Right lobe of liver (tissue), 4 donors: ENCODE results near the gene SFSWAP.

ENCODE experiments used
- POLR2A ChIP-seq: fragments of 450-650 bp; IDR thresholded peaks from one replicate; pipeline ENCODE4 v1.6.1; 2017; ENCODE audit warnings: antibody characterized with exemption, mild to moderate bottlenecking
- TF ChIP-seq, protein P1 (sequence below), 4 donors: fragments of 200-600 bp in 3 of 4; fragments of 450-650 bp in 1 of 4; IDR thresholded peaks; one replicate each; pipeline versions ENCODE4 v1.5.1 to v1.8.0; 2016 to 2022; ENCODE audit warnings: antibody characterized with exemption in 4 of 4, mild to moderate bottlenecking in 2 of 4
- donor health status: DM: no; HTN: no; CAD: no.
- donor health status: DM: no; HTN: no; CAD: no.
- donor health status: DM: no; HTN: yes; CAD: no.

DNA sequence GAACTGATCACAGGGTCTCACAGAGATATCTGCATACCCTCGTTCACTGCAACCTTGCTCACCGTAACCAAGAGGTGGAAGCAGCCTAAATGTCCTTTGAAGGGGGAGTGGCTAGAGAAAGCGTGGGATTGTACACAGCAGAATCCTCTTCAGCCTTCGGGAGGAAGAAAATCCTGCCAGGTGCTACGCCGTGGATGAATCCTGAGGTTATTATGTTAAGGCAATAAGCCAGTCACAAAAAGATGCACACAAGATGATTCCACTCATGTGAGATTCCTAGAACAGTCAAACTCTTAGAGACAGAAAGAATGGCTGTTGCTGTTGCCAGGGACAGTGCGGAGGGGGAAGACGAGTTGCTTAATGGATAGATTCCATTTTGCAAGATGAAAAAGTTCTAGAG lies 39.6 kb upstream of the SFSWAP start:
- TF ChIP-seq, protein P1, sequence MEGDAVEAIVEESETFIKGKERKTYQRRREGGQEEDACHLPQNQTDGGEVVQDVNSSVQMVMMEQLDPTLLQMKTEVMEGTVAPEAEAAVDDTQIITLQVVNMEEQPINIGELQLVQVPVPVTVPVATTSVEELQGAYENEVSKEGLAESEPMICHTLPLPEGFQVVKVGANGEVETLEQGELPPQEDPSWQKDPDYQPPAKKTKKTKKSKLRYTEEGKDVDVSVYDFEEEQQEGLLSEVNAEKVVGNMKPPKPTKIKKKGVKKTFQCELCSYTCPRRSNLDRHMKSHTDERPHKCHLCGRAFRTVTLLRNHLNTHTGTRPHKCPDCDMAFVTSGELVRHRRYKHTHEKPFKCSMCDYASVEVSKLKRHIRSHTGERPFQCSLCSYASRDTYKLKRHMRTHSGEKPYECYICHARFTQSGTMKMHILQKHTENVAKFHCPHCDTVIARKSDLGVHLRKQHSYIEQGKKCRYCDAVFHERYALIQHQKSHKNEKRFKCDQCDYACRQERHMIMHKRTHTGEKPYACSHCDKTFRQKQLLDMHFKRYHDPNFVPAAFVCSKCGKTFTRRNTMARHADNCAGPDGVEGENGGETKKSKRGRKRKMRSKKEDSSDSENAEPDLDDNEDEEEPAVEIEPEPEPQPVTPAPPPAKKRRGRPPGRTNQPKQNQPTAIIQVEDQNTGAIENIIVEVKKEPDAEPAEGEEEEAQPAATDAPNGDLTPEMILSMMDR (IDR thresholded peaks at IDR 0.05): no peak
- no peak for TF ChIP-seq POLR2A
